WTC11 (cell line): Measurements from ENCODE around the gene SCPEP1. TPM values are rescaled to one million over a fixed set of nuclear protein-coding genes. Genes with fewer than 3 reads are reported as not detected.
A peak's percentile ranks its signal among the peaks of the same experiment; 100 is the strongest.

ENCODE experiments used
- ATAC-seq: fragments of 200-7000 bp; cut with Tn5 transposase; 2 replicates; pipeline ENCODE4 v1.10.0; 2021; ENCODE audit warnings: mild to moderate bottlenecking, moderate library complexity
- CTCF ChIA-PET: fragments of 300-600 bp; sonication (Branson Sonifier 250); formaldehyde crosslinking; loops from one replicate; lab custom pipeline; 2021; ENCODE audit warnings: antibody characterized with exemption; lab: Charles Lee
- POLR2A ChIA-PET: fragments of 350-600 bp; sonication (Branson Sonifier 250); formaldehyde crosslinking; loops from one replicate; lab custom pipeline; 2021; ENCODE audit warnings: antibody characterized with exemption; lab: Charles Lee
- DNase-seq: peaks from one replicate; pipeline ENCODE4 v3.0.0; 2021; ENCODE audit warnings: low spot score
- H3K27ac Mint-ChIP-seq: 2 replicates; pipeline ENCODE4 v1.8.0; 2021; ENCODE audit warnings: mixed read lengths
- H3K27me3 Mint-ChIP-seq: 2 replicates; pipeline ENCODE4 v1.8.0; 2021; ENCODE audit warnings: low read depth, mild to moderate bottlenecking, moderate library complexity, mixed read lengths
- H3K36me3 Mint-ChIP-seq: 2 replicates; pipeline ENCODE4 v1.8.0; 2021; ENCODE audit warnings: mixed read lengths
- H3K4me1 Mint-ChIP-seq: 2 replicates; pipeline ENCODE4 v1.8.0; 2022; ENCODE audit warnings: mixed read lengths
- H3K4me3 Mint-ChIP-seq: 2 replicates; pipeline ENCODE4 v1.8.0; 2021; ENCODE audit warnings: mild to moderate bottlenecking, moderate library complexity, mixed read lengths
- H3K9me3 Mint-ChIP-seq: 2 replicates; pipeline ENCODE4 v1.8.0; 2021; ENCODE audit warnings: mixed read lengths
- ATF1 ChIP-seq: sonication (generic); formaldehyde crosslinking; IDR thresholded peaks from 2 replicates; pipeline ENCODE4 v1.8.1; 2023; ENCODE audit warnings: mild to moderate bottlenecking, moderate library complexity, missing genetic modification reagents
- CREB1 ChIP-seq: sonication (generic); formaldehyde crosslinking; IDR thresholded peaks from 2 replicates; pipeline ENCODE4 v1.8.0; 2023; ENCODE audit warnings: mild to moderate bottlenecking, missing genetic modification reagents
- CREM ChIP-seq: sonication (generic); formaldehyde crosslinking; IDR thresholded peaks from 2 replicates; pipeline ENCODE4 v1.8.1; 2022; ENCODE audit warnings: mild to moderate bottlenecking, missing genetic modification reagents, moderate library complexity
- FOXJ3 ChIP-seq: sonication (generic); formaldehyde crosslinking; IDR thresholded peaks from 2 replicates; pipeline ENCODE4 v1.9.0; 2021; ENCODE audit warnings: missing genetic modification reagents, mild to moderate bottlenecking, borderline replicate concordance
- FOXP1 ChIP-seq: sonication (generic); formaldehyde crosslinking; IDR thresholded peaks from 2 replicates; pipeline ENCODE4 v1.8.0; 2022; ENCODE audit warnings: missing genetic modification reagents, mild to moderate bottlenecking, moderate library complexity, borderline replicate concordance
- GRHL2 ChIP-seq: fragments of 250-450 bp; sonication (Bioruptor Pico); IDR thresholded peaks from 2 replicates; pipeline ENCODE4 v1.8.0; 2022; ENCODE audit warnings: mild to moderate bottlenecking, moderate library complexity; ENCODE audit not compliant: insufficient replicate concordance, severe bottlenecking
- IRF2 ChIP-seq: sonication (generic); formaldehyde crosslinking; IDR thresholded peaks from 2 replicates; pipeline ENCODE4 v1.8.0; 2022; ENCODE audit warnings: low read depth, missing genetic modification reagents, borderline replicate concordance
- JAZF1 ChIP-seq: fragments of 250-450 bp; sonication (Bioruptor Pico); IDR thresholded peaks from 2 replicates; pipeline ENCODE4 v1.9.0; 2021; ENCODE audit warnings: moderate library complexity, mild to moderate bottlenecking, inconsistent platforms
- MYBL2 ChIP-seq: sonication (generic); formaldehyde crosslinking; IDR thresholded peaks from 2 replicates; pipeline ENCODE4 v1.8.1; 2023; ENCODE audit warnings: mild to moderate bottlenecking, moderate library complexity, missing genetic modification reagents
- NFE2L1 ChIP-seq: sonication (generic); formaldehyde crosslinking; IDR thresholded peaks from 2 replicates; pipeline ENCODE4 v1.8.1; 2023; ENCODE audit warnings: missing genetic modification reagents
- OVOL2 ChIP-seq: fragments of 250-450 bp; sonication (Bioruptor Pico); IDR thresholded peaks from 2 replicates; pipeline ENCODE4 v1.9.0; 2021; ENCODE audit warnings: mild to moderate bottlenecking, borderline replicate concordance
- SOX15 ChIP-seq: fragments of 250-450 bp; sonication (Bioruptor Pico); IDR thresholded peaks from 2 replicates; pipeline ENCODE4 v1.9.0; 2021; ENCODE audit warnings: mild to moderate bottlenecking
- TP53 ChIP-seq: sonication (generic); formaldehyde crosslinking; IDR thresholded peaks from 2 replicates; pipeline ENCODE4 v1.8.1; 2023; ENCODE audit warnings: mild to moderate bottlenecking, missing genetic modification reagents
- ZNF263 ChIP-seq: sonication (generic); formaldehyde crosslinking; IDR thresholded peaks from 2 replicates; pipeline ENCODE4 v1.8.1; 2022; ENCODE audit warnings: low read depth, mild to moderate bottlenecking, moderate library complexity, missing genetic modification reagents
- ZNF423 ChIP-seq: fragments of 250-450 bp; sonication (Bioruptor Pico); IDR thresholded peaks from 2 replicates; pipeline ENCODE4 v2.1.2; 2022; ENCODE audit warnings: mild to moderate bottlenecking, moderate library complexity
- total RNA-seq: library from RNA; stranded (reverse); gene quantifications from 3 replicates; pipeline ENCODE4 v1.2.3, GENCODE V29; 2021
- TF ChIP-seq, protein P1 (sequence below): sonication (generic); formaldehyde crosslinking; IDR thresholded peaks from 2 replicates; pipeline ENCODE4 v1.8.1; 2022; ENCODE audit warnings: mild to moderate bottlenecking, missing genetic modification reagents, moderate library complexity, borderline replicate concordance
- TF ChIP-seq, protein P2 (sequence below): sonication (generic); formaldehyde crosslinking; IDR thresholded peaks from 2 replicates; pipeline ENCODE4 v1.8.0; 2022; ENCODE audit warnings: mild to moderate bottlenecking, missing genetic modification reagents
- TF ChIP-seq, protein P3 (sequence below): sonication (generic); formaldehyde crosslinking; IDR thresholded peaks from 2 replicates; pipeline ENCODE4 v1.8.1; 2022; ENCODE audit warnings: low read depth, mild to moderate bottlenecking, moderate library complexity, missing genetic modification reagents, borderline replicate concordance
- TF ChIP-seq, protein P4 (sequence below): sonication (generic); formaldehyde crosslinking; IDR thresholded peaks from 2 replicates; pipeline ENCODE4 v1.8.1; 2023; ENCODE audit warnings: mild to moderate bottlenecking, missing genetic modification reagents, borderline replicate concordance
- TF ChIP-seq, protein P5 (sequence below): fragments of 250-450 bp; sonication (Bioruptor Pico); IDR thresholded peaks from 2 replicates; pipeline ENCODE4 v1.8.0; 2021; ENCODE audit warnings: mild to moderate bottlenecking

SCPEP1 gene
- total RNA-seq, 1 experiment from 2014 or later = 49.3 TPM

DNA sequence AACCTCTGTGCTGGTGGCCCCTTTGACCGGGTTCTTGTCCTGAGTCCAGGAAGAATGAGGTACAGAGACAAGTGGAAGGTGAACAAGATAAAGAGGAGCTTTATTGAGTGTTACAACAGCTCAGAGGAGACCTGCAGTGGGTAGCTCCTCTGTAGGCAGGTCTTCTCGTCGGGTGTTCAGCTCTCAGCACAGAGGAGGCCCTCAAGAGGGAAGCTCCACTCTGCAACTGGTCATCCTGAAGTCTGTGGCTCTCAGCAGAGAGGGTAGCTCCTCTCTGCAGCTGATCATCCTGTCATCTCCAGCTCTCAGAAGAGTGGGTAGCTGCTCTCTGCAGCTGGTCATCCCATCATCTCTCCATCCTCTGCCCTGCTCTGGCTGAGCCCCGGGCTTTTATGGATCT lies 39.7 kb downstream of the SCPEP1 start:
- CTCF ChIA-PET = interaction anchor here (0.6 to 1.3 kb wide), 4 partner anchors 8 to 805 kb away, joined by 3 to 8 read pairs (median 4); no protein-coding TSS in a partner anchor
- ATAC-seq (no peak), DNase-seq (no peak)
- TF ChIP-seq, protein P1, sequence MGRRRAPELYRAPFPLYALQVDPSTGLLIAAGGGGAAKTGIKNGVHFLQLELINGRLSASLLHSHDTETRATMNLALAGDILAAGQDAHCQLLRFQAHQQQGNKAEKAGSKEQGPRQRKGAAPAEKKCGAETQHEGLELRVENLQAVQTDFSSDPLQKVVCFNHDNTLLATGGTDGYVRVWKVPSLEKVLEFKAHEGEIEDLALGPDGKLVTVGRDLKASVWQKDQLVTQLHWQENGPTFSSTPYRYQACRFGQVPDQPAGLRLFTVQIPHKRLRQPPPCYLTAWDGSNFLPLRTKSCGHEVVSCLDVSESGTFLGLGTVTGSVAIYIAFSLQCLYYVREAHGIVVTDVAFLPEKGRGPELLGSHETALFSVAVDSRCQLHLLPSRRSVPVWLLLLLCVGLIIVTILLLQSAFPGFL (CRISPR knock-in tag) = no peak
- TF ChIP-seq ZNF423 (no peak), JAZF1 (CRISPR knock-in tag) (no peak), FOXP1 (no peak), FOXJ3 (no peak), ZNF263 (no peak), CREB1 (CRISPR knock-in tag) (no peak), MYBL2 (CRISPR knock-in tag) (no peak), CREM (no peak), OVOL2 (no peak), TP53 (no peak)
- TF ChIP-seq, protein P2, sequence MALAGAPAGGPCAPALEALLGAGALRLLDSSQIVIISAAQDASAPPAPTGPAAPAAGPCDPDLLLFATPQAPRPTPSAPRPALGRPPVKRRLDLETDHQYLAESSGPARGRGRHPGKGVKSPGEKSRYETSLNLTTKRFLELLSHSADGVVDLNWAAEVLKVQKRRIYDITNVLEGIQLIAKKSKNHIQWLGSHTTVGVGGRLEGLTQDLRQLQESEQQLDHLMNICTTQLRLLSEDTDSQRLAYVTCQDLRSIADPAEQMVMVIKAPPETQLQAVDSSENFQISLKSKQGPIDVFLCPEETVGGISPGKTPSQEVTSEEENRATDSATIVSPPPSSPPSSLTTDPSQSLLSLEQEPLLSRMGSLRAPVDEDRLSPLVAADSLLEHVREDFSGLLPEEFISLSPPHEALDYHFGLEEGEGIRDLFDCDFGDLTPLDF = no peak
- TF ChIP-seq, protein P3, sequence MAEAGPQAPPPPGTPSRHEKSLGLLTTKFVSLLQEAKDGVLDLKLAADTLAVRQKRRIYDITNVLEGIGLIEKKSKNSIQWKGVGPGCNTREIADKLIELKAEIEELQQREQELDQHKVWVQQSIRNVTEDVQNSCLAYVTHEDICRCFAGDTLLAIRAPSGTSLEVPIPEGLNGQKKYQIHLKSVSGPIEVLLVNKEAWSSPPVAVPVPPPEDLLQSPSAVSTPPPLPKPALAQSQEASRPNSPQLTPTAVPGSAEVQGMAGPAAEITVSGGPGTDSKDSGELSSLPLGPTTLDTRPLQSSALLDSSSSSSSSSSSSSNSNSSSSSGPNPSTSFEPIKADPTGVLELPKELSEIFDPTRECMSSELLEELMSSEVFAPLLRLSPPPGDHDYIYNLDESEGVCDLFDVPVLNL (CRISPR knock-in tag) = no peak
- peaks cover 19% of the 10 kb centered on the region for H3K9me3 Mint-ChIP-seq
- H3K27me3 Mint-ChIP-seq = no peaks in the 10 kb centered on the region; the same call in 1 of the 2 replicates
- no peak overlapping the region; the same call in 1 of the 2 replicates for H3K4me3 Mint-ChIP-seq
- H3K27ac Mint-ChIP-seq = peak overlapping the region; percentile 59
- peaks cover 6% of the 10 kb centered on the region for H3K36me3 Mint-ChIP-seq
- peaks cover 49% of the 10 kb centered on the region for H3K4me1 Mint-ChIP-seq
- POLR2A ChIA-PET = no interaction called here

DNA sequence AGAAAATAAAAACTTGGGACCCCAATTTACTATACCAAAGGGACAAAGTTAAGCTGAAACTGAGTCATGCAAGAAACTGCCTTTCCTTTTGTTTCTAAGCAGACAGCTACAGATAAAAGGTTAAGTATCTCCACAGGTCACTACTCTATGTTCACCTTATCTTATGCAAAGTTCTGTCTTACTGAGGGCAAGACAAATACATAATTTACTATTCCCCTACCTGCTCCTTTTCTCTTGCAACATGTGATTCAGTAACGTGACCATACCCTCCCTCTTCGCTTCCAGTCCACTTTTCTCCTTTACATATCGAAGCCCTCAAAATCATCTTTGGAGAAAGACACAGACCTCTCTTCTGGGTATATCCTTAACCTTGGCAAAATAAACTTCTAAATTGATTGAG lies 42.3 kb downstream of the SCPEP1 start:
- H3K36me3 Mint-ChIP-seq = peaks cover 16% of the 10 kb centered on the region
- H3K4me1 Mint-ChIP-seq = peaks cover 49% of the 10 kb centered on the region
- no peak for DNase-seq
- no peaks in the 10 kb centered on the region; the same call in 1 of the 2 replicates for H3K27me3 Mint-ChIP-seq
- H3K27ac Mint-ChIP-seq = no peak overlapping the region
- ChIA-PET POLR2A (no interaction called here), CTCF (interaction anchor here (1.2 to 2.6 kb wide), 3 partner anchors 10 to 238 kb away, joined by 3 to 11 read pairs (median 5); partner anchors contain the start of gene COIL)
- no peak for ATAC-seq
- peaks cover 36% of the 10 kb centered on the region for H3K9me3 Mint-ChIP-seq
- H3K4me3 Mint-ChIP-seq = no peak overlapping the region
- TF ChIP-seq ATF1 (CRISPR knock-in tag) = no peak
- TF ChIP-seq, protein P3 (CRISPR knock-in tag) = no peak

DNA sequence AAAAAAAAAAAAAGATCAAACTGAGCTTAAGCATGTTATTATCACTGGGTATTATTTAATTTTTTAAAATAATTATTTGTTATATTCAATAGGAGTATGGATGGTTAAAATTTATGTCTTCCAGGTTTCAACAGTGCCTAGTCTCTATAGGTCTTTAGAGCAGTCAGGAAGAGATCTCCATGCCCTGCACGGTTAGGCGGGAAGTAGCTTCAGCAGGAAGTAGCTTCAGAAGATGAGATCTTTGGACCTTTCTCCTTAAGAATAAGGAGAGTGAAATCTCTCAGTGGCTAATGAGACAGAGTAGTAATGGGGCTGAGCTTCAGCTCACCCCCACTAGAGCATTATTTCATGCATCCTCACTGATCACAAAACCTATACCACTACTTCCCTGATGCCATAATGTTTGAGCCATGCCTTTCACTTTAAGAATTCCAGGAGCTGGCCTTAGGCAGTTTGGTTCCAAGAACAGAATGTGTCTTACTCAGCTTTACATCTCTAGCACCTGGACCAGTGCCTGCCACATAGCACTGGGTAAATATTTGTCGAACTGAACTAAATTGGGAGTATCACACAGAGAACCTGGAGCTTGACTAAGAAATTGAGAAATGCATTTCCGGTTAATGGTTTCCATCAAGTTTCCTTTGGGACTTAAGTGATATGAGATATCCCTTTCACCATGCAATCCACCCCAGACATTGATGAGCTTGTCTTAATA lies 43.5 kb downstream of the SCPEP1 start:
- H3K4me3 Mint-ChIP-seq = no peak overlapping the region
- ATAC-seq (no peak), DNase-seq (no peak)
- H3K9me3 Mint-ChIP-seq = peaks cover 41% of the 10 kb centered on the region
- POLR2A ChIA-PET = no interaction called here
- no peak overlapping the region for H3K27ac Mint-ChIP-seq
- peaks cover 40% of the 10 kb centered on the region for H3K4me1 Mint-ChIP-seq
- no peaks in the 10 kb centered on the region; the same call in 1 of the 2 replicates for H3K27me3 Mint-ChIP-seq
- H3K36me3 Mint-ChIP-seq = peaks cover 27% of the 10 kb centered on the region
- CTCF ChIA-PET = interaction anchor here (0.6 to 2.6 kb wide), 4 partner anchors 11 to 63 kb away, joined by 3 to 11 read pairs (median 4); partner anchors contain the start of gene AKAP1
- TF ChIP-seq, protein P4, sequence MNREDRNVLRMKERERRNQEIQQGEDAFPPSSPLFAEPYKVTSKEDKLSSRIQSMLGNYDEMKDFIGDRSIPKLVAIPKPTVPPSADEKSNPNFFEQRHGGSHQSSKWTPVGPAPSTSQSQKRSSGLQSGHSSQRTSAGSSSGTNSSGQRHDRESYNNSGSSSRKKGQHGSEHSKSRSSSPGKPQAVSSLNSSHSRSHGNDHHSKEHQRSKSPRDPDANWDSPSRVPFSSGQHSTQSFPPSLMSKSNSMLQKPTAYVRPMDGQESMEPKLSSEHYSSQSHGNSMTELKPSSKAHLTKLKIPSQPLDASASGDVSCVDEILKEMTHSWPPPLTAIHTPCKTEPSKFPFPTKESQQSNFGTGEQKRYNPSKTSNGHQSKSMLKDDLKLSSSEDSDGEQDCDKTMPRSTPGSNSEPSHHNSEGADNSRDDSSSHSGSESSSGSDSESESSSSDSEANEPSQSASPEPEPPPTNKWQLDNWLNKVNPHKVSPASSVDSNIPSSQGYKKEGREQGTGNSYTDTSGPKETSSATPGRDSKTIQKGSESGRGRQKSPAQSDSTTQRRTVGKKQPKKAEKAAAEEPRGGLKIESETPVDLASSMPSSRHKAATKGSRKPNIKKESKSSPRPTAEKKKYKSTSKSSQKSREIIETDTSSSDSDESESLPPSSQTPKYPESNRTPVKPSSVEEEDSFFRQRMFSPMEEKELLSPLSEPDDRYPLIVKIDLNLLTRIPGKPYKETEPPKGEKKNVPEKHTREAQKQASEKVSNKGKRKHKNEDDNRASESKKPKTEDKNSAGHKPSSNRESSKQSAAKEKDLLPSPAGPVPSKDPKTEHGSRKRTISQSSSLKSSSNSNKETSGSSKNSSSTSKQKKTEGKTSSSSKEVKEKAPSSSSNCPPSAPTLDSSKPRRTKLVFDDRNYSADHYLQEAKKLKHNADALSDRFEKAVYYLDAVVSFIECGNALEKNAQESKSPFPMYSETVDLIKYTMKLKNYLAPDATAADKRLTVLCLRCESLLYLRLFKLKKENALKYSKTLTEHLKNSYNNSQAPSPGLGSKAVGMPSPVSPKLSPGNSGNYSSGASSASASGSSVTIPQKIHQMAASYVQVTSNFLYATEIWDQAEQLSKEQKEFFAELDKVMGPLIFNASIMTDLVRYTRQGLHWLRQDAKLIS = no peak
- TF ChIP-seq, protein P5, sequence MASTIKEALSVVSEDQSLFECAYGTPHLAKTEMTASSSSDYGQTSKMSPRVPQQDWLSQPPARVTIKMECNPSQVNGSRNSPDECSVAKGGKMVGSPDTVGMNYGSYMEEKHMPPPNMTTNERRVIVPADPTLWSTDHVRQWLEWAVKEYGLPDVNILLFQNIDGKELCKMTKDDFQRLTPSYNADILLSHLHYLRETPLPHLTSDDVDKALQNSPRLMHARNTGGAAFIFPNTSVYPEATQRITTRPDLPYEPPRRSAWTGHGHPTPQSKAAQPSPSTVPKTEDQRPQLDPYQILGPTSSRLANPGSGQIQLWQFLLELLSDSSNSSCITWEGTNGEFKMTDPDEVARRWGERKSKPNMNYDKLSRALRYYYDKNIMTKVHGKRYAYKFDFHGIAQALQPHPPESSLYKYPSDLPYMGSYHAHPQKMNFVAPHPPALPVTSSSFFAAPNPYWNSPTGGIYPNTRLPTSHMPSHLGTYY (CRISPR knock-in tag) = no peak
- TF ChIP-seq SOX15 (CRISPR knock-in tag) (no peak), GRHL2 (CRISPR knock-in tag) (no peak), IRF2 (no peak), NFE2L1 (CRISPR knock-in tag) (no peak), ZNF423 (no peak)
